HG03565 (cell line): ENCODE measurements around the gene SPPL3.

Source experiments
- ATAC-seq: cut with Tn5 transposase; IDR thresholded peaks from one replicate; pipeline ENCODE4 v1.9.1; 2021; ENCODE audit warnings: mild to moderate bottlenecking, moderate library complexity; ENCODE audit not compliant: unreplicated experiment

The SPPL3 gene

GRCh38 chr12:120879102-120879501 lies 25.1 kb downstream of the SPPL3 start:
- no peak for ATAC-seq

DNA sequence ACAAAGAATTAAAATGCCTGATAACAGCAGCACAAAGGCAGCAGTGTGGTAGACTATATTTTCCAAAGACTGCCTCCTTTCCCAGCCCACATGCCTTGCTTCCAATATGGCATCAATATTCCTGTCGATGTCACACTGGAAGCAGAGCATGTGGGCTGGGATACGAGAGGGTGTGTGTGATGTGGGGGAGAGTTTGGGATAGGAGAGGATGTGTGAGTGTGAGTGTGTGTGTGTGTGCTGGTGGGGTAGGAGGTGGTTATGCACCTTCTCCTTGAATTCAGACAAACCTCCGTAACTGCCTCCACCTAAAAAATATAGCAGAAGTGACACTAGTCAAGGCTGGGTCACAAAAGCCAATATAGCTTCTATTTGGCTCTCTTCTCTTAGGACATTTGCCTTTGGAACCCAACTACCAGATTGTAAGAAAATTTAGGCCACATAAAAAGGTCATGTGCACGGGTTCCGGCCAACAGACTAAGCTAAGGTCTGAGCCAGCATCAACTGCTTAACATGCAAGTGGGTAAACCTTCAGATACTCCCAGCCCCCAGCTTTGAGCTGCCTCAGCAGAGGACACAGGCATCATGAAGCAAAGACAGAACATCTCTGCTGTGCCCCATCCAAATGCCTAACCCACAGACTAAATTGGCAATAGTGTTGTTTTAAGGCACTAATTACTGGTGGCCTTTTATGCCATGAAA lies 29.5 kb downstream of the SPPL3 start:
- ATAC-seq, result no peak

DNA sequence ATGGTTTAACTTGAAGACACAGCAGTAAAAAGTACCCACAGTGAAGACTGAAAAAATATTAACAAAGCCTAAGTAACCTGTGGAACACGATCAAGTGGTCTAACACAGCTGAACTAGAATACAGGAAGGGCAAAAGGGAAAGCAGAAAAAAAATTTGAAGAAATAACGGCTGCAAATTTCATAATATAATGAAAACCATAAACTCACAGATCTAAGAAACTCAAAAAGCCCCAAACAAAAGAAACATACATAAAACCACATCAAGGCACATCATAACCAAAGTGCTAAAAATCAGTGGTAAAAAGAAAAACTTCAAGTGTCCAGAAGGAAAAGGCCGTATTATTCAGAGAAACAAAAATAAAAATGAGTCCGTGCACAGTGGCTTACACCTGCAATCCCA lies 30.9 kb downstream of the SPPL3 start:
- no peak for ATAC-seq

DNA sequence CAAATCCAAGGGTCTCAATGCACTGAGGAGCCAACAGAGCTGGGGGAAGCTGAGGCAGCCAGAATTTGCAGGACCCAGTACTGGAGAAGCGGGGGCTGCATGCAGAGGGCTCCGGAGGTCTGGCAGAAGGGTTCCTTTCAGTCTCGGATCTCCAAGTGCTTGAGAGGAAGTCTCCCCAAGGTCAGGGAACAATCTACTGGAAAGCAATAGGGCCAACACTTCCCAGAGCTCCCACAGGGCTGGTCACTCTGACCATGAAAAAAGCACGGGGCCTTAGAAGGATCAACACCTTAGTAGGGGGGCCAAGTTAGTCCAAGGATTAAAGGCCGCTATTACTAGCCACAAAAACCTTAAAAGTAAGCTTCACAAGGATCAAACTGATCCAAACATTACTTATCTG lies 31.7 kb downstream of the SPPL3 start:
- no peak for ATAC-seq

DNA sequence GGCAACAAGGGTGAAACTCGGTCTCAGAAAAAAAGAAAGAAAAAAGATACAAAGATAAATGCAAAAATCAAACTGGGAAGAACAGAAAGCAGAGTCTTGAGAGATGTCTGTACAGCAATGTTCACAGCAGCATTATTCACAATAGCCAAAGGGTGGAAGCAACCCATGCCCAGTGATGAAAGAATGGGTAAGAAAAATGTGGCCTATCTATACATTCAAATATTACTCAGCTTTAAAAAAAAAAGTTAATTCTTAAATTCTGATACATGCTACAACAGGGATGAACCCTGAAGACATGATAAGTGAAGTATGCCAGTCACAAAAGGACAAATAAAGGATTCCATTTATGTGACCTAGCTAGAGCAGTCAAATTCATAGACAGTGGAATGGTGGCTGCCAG lies 33.7 kb downstream of the SPPL3 start:
- ATAC-seq, result no peak

- no peak for ATAC-seq
Measured at GRCh38 chr12:120869376-120869775, 34.8 kb downstream of the SPPL3 start.

GRCh38 chr12:120866108-120866507 lies 38.0 kb downstream of the SPPL3 start:
- ATAC-seq, result no peak

DNA sequence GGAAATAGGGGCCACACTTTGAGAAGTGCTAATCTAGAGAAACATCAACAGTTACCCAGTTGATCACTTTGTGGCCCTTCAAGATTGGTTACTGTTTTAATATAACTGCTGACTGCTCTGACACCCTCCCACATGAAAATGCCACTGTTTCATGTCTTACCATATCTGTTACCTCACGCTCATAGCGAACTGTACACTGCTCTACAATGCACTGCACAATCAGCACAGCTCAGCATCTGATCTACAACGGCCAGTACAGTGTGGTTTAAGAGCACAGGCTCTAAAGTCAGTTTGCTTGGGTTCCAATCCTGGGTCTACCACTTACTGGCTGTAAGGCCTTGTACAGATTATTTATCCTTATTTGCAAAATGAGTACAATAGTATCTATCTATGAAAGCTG lies 39.1 kb downstream of the SPPL3 start:
- ATAC-seq, result no peak

GRCh38 chr12:120862664-120863063 lies 41.5 kb downstream of the SPPL3 start:
- no peak for ATAC-seq

DNA sequence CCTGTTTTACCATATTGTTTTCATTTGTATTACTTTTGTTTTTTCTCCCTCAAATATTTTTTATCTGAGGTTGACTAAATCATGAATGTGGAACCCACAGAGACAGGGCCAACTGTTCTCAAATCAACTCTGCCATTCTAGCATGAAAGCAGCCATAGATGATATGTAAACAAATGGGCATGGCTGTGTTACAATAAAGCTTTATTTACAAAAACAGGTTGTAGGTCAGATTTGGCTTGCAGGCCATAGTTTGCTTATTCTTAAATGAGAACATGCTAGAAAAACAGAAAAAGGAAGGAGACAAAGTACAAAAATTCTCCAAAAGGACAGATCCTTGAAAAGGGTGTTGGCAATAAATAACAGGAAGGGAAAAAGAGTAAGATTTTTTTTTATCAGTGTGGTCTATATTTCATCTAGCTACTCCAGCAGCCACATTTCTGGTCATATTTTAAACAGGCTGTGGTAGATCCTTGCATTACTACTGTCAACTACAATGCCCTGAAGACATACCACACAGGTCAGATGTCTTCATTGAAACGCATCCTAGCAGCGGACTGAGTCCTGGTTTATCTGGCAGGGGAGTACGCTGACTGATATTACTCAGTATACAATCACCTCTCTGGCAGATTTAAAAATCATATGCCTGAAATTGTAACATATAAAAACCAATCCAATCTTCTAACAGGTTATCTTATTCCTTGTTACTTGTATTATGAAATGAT lies 42.9 kb downstream of the SPPL3 start:
- ATAC-seq, result no peak

GRCh38 chr12:120858306-120859088 lies 45.7 kb downstream of the SPPL3 start:
- no peak for ATAC-seq

DNA sequence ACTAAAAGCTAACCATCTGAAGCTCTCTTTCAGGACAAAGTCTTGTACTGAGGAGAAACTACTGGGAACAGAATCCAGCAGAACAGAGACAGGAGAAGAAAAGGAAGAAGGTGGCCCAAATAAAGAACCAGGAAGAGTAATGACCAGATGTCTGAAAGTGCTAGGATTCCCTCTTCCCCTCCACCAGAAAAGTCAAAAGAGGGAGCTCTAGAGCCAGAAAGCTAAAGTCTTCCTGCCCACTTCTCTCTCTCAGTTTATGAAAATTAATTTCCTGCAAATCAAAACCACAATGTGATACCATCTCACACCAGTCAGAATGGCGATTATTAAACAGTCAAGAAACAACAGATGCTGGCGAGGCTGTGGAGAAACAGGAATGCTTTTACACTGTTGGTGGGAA lies 47.2 kb downstream of the SPPL3 start:
- ATAC-seq, result no peak

DNA sequence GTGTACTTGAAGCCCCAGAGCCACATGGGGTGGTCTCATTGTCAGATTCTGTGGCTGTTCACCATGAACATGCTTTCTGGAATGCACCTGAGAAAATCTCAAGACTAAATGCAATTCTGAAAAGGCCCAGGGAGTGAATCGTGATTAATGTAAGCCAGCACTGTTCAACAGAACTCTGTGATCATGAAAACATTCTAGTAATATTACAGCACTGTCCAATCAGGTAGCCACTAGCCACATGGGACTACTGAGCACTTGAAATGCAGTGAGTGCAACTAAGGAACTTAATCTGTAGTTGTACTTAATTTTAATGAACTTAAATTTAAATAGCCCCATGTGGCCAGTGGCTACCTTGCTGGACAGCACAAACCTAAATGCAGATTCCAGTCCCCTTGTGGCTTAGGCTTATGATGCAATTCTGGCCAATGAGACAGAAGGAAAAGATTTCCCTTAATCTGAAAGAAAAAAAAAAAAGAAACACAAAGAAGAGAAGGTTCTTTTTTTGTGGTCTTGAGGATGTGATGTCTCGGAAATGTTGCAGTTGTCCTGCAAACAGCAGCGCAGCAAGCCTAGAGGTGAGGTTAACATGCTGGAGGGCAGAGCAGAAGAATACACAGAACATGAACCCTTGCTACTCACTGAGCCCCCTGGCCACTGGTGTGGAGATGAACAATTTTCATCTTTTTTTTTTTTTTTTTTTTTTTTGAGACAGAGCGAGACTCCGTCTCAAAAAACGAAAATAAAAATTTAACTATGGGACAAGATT lies 48.2 kb downstream of the SPPL3 start:
- no peak for ATAC-seq

DNA sequence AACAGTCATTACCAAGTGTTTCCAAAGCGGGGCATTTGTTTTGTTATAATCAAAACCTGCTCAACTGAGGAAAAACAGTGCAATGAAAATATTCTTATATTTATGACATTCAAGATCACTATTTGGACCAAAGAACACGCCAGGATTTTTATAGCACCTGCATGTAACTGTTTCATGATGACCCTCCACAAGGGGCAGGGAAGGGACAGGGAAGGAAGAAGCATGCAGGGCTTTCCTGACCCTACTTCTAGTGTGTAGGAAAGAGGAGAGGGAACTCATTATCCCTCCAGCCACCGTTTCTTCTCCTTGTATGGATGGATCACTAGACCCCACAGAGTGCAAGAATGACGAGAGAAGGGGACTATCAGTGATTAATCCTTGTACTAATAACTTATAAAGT lies 49.4 kb downstream of the SPPL3 start:
- no peak for ATAC-seq

DNA sequence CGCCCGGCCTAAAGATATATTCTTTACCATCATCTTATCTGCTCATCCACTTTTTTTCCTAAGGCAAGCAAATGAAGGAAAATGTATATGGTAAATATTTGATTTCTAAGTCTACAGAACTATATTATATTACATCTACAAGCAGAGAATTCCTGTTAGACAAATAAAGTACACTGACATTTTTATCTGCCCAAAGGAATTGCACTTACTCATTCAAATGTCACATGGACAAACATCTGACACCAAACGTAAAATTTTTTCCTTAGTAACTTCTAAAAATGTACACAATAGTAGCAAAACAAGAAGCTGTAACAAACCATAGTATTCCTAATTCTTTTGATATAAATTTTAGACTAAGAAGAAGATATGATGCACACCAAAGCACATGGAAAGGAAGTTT lies 51.0 kb downstream of the SPPL3 start:
- ATAC-seq, result no peak

GRCh38 chr12:120851944-120852343 lies 52.2 kb downstream of the SPPL3 start:
- no peak for ATAC-seq

DNA sequence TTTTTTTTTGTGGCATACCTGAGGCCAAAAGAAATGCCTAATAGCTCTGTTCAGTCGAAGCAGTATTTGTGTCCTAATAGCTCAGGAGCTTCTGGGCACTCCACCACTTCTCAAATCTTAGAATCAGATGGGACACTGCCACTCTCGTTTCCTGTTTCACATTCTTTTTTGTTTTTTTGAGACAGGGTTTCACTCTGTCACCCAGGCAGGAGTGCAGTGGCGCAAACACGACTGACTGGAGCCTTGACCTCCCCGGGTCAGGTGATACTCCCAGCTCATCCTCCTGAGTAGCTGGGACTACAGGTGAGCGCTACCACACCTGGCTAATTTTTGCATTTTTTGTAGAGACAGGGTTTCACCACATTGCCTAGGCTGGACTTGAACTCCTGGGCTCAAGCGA lies 52.7 kb downstream of the SPPL3 start:
- no peak for ATAC-seq

DNA sequence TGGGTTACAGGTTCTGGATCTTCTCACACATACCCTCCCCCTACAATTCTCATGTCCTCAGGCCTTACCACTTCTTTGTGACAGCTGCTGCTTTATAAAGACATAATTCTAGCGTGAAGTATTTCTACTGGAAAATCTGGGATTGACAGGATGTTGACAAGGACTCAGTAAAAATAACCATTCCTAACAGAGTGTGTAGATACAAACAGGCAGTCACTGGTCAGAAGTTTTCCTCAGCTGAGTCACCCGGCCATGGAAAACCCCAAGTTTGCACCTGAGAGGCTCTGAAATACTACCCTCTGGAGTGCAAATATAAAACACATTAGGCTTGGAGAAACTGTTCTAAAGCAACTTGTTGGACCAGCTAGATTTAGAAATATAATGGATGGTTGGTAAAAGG lies 54.4 kb downstream of the SPPL3 start:
- ATAC-seq, result no peak

- peak; percentile 53 for ATAC-seq
Measured at GRCh38 chr12:120847814-120848213, 56.3 kb downstream of the SPPL3 start.

GRCh38 chr12:120847392-120847791 lies 56.8 kb downstream of the SPPL3 start:
- ATAC-seq, result peak; percentile 4

DNA sequence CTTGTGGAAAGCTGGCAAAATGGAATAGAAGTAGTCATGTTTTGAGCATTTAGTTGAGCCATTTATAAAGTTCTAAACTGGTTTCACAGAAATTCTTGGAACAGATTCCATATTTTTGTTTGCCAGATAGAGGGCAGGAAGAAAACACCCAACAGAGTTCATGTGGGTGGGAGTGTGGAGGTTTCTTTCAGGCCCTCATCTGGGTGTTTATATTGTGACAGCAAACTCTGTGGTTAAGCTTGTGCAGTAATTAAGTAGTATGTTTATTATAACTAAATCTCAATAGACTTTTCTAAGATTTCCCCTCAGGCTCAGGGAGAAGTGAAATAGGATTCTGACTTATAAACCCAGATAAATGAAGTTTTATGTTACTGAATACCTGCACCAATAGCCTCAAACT lies 57.4 kb downstream of the SPPL3 start:
- no peak for ATAC-seq
